Ascending aorta (tissue), 2 donors: ENCODE measurements around the gene ATP1A3. TPM values are rescaled to one million over a fixed set of nuclear protein-coding genes. Genes with fewer than 3 reads are reported as not detected.

Experiments
- DNase-seq, 2 donors: peaks; one replicate each; pipeline ENCODE4 v3.0.0-alpha.2; 2019; ENCODE audit warnings: low spot score in 2 of 2
- H3K27ac ChIP-seq, 2 donors: fragments of 200-600 bp; sonication (generic); one replicate each; pipeline ENCODE4 v1.5.1; 2016 to 2017; ENCODE audit warnings: mild to moderate bottlenecking in 1 of 2
- H3K27me3 ChIP-seq: fragments of 200-600 bp; sonication (generic); one replicate; pipeline ENCODE4 v1.5.1; 2017
- H3K36me3 ChIP-seq, 2 donors: fragments of 200-600 bp; sonication (generic); one replicate each; pipeline ENCODE4 v1.5.1; 2016
- H3K4me1 ChIP-seq, 2 donors: fragments of 200-600 bp; sonication (generic); one replicate each; pipeline ENCODE4 v1.5.1; 2016 to 2017; ENCODE audit warnings: mild to moderate bottlenecking in 1 of 2
- H3K4me3 ChIP-seq, 2 donors: fragments of 200-600 bp; sonication (generic); one replicate each; pipeline ENCODE4 v1.5.1; 2016 to 2017; ENCODE audit warnings: mild to moderate bottlenecking in 1 of 2
- H3K9me3 ChIP-seq, 2 donors: fragments of 200-600 bp; sonication (generic); one replicate each; pipeline ENCODE4 v1.5.1; 2016
- intact Hi-C: fragments of 100-400 bp; cut with DNase I; formaldehyde crosslinking; loops from one replicate; pipeline ENCODE4 v1.15.1; 2023
- total RNA-seq: library from RNA; depleted of rRNA; stranded (reverse); fragments of >200 nt; gene quantifications from one replicate; pipeline ENCODE4 v1.1.0, GENCODE V29; 2016
- TF ChIP-seq, protein P1 (sequence below), 3 experiments: fragments of 200-600 bp in 2 of 3; fragments of 450-650 bp in 1 of 3; sonication (generic) in 2 of 3; IDR thresholded peaks; one replicate each; pipeline ENCODE4 v1.5.1; 2016 to 2019; ENCODE audit warnings: antibody characterized with exemption in 3 of 3, mild to moderate bottlenecking in 1 of 3, moderate library complexity in 1 of 3

The ATP1A3 gene
- total RNA-seq, 1 donor from 2014 or later: 1.1 TPM

DNA sequence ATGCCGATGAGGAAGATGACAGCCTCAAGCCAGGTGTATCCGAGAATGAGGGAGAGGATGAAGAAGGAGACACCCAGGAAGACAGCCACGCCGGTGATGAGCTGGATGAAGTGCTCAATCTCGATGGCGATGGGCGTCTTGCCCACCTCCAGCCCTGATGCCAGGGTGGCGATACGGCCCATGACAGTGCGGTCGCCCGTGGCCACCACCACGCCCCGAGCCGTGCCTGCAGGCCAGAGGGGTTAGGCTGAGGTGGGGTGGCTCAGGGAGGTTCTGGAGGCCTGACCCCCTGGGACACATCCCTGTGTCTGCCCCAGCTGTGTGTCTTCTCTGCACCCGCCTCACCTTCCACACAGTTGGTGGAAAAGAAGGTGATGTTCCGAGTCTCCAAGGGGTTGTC, 9.1 kb downstream of the ATP1A3 start:
- H3K27me3 ChIP-seq: no peaks in the 10 kb centered on the region
- H3K36me3 ChIP-seq: no peaks in the 10 kb centered on the region
- TF ChIP-seq, protein P1, sequence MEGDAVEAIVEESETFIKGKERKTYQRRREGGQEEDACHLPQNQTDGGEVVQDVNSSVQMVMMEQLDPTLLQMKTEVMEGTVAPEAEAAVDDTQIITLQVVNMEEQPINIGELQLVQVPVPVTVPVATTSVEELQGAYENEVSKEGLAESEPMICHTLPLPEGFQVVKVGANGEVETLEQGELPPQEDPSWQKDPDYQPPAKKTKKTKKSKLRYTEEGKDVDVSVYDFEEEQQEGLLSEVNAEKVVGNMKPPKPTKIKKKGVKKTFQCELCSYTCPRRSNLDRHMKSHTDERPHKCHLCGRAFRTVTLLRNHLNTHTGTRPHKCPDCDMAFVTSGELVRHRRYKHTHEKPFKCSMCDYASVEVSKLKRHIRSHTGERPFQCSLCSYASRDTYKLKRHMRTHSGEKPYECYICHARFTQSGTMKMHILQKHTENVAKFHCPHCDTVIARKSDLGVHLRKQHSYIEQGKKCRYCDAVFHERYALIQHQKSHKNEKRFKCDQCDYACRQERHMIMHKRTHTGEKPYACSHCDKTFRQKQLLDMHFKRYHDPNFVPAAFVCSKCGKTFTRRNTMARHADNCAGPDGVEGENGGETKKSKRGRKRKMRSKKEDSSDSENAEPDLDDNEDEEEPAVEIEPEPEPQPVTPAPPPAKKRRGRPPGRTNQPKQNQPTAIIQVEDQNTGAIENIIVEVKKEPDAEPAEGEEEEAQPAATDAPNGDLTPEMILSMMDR (IDR thresholded peaks at IDR 0.05): no peak
- no peaks in the 10 kb centered on the region for H3K4me1 ChIP-seq
- intact Hi-C loops: no loop called here
- H3K4me3 ChIP-seq: no peak overlapping the region
- H3K27ac ChIP-seq: no peak overlapping the region
- no peak for DNase-seq
- H3K9me3 ChIP-seq: no peaks in the 10 kb centered on the region

DNA sequence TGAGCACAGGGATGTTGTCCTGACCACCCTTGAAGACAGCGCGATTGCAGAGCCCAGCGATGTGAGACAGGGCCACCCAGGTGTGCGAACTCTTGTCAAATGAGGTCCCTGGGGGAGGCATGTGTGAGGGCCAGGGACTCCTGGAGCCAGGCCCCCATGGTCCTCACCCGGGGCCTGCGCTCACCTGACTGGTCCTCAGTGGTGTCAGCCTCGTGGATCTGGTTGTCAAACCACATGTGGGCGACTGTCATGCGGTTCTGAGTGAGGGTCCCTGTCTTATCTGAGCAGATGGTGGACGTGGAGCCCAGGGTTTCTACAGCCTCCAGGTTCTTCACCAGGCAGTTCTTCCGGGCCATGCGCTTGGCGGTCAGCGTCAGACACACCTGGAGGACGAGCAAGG, 12.3 kb downstream of the ATP1A3 start:
- H3K27ac ChIP-seq: no peak overlapping the region
- no peak for DNase-seq
- no peaks in the 10 kb centered on the region for H3K9me3 ChIP-seq
- TF ChIP-seq, protein P1 (IDR thresholded peaks at IDR 0.05): no peak
- H3K27me3 ChIP-seq: no peaks in the 10 kb centered on the region
- no peak overlapping the region for H3K4me3 ChIP-seq
- intact Hi-C loops: no loop called here
- no peaks in the 10 kb centered on the region for H3K4me1 ChIP-seq
- no peaks in the 10 kb centered on the region for H3K36me3 ChIP-seq

DNA sequence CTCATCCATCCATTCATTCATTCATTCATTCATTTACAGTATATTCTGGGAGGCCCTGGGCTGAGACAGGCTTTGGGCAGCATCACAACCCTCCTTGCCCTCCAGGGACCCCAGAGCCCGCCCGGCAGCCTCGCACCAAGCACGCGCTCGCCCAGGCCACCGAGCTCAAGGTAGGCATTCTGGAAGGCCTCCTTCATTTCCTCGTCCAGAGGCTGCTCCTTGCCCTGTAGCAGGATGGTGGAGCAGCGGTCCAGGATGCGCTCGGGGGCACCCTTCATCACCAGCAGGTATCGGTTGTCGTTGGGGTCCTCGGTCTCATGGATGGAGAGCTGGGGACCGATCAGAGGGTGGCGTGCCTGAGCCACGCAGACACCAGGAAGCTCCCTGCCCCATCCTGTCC, 15.6 kb downstream of the ATP1A3 start:
- no peak overlapping the region for H3K27ac ChIP-seq
- no peaks in the 10 kb centered on the region for H3K36me3 ChIP-seq
- no peaks in the 10 kb centered on the region for H3K4me1 ChIP-seq
- TF ChIP-seq, protein P1 (IDR thresholded peaks at IDR 0.05): no peak
- no peak for DNase-seq
- no peaks in the 10 kb centered on the region for H3K27me3 ChIP-seq
- H3K9me3 ChIP-seq: no peaks in the 10 kb centered on the region
- no peak overlapping the region for H3K4me3 ChIP-seq
- intact Hi-C loops: no loop called here

DNA sequence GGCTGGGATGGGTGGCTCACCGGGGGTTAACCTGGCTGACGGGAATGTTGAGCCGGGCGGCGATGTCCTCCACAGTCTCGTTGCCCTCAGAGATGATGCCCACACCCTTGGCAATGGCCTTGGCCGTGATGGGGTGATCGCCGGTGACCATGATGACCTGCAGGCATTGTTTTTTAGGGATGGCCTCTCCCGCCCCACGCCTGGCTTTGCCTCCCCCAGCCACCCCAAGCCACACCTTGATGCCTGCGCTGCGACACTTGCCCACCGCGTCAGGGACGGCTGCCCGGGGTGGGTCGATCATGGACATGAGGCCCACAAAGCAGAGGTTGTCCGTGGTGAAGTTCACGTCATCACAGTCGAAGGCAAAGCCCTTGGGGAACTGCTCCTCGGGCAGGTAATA, 16.1 kb downstream of the ATP1A3 start:
- no peak overlapping the region for H3K4me3 ChIP-seq
- H3K27ac ChIP-seq: no peak overlapping the region
- intact Hi-C loops: no loop called here
- no peaks in the 10 kb centered on the region for H3K9me3 ChIP-seq
- no peaks in the 10 kb centered on the region for H3K36me3 ChIP-seq
- DNase-seq: no peak
- no peaks in the 10 kb centered on the region for H3K4me1 ChIP-seq
- H3K27me3 ChIP-seq: no peaks in the 10 kb centered on the region
- TF ChIP-seq, protein P1 (IDR thresholded peaks at IDR 0.05): no peak

DNA sequence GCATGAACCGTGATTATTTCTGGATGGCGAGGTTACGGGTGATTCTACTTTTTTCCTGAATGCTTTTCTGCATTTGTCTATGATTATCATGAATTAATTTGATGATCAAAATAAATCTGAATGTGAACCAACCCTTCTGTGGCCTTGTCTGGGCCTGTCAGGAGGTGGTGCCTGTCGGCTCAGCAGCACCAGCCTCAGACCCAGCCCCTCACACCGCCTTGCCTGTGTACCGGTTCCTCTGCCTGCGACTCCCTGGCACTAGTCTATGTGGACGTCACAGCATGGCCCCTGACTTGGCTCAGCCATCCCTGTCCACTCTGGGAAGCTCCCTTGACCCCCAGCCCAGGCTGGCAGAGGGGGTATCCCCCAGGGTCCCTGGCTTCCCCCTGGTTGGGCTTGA, 19.4 kb downstream of the ATP1A3 start:
- intact Hi-C loops: no loop called here
- no peak for DNase-seq
- Histone ChIP-seq H3K27me3 (no peaks in the 10 kb centered on the region), H3K4me1 (no peaks in the 10 kb centered on the region), H3K4me3 (no peak overlapping the region), H3K9me3 (no peaks in the 10 kb centered on the region), H3K27ac (no peak overlapping the region), H3K36me3 (no peaks in the 10 kb centered on the region)
- TF ChIP-seq, protein P1 (IDR thresholded peaks at IDR 0.05): no peak

DNA sequence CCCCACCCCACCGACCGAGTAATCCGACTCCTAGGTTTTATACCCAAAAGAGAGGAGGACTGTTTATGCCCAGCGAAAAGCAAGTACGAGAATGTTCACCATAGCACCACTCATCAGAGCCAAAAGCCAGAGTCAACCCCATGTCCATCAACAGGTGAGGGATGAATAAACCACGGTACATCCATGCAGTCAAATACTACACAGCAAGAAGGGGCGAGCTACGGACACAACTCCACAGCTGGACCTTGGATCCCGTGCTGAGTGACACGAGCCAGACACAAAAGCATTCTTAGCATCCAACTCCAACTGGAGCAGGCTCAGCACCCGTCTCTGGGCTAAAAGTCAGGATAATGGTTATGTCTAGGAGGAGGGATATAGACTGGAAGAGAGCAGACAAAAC, 22.7 kb downstream of the ATP1A3 start:
- Histone ChIP-seq H3K4me1 (no peaks in the 10 kb centered on the region), H3K27ac (no peak overlapping the region), H3K36me3 (no peaks in the 10 kb centered on the region), H3K4me3 (no peak overlapping the region), H3K9me3 (no peaks in the 10 kb centered on the region), H3K27me3 (no peaks in the 10 kb centered on the region)
- no peak for DNase-seq
- intact Hi-C loops: no loop called here
- TF ChIP-seq, protein P1 (IDR thresholded peaks at IDR 0.05): no peak
